Measurements from ENCODE around the gene OAS2.

OAS2 gene

DNA sequence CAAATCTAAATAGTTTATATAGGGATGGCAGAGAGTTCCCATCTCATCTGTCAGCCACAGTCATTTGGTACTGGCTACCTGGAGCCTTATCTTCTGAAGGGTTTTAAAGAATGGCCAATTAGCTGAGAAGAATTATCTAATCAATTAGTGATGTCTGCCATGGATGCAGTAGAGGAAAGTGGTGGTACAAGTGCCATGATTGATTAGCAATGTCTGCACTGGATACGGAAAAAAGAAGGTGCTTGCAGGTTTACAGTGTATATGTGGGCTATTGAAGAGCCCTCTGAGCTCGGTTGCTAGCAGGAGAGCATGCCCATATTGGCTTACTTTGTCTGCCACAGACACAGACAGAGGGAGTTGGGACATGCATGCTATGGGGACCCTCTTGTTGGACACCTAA lies 7.9 kb upstream of the OAS2 start:
- no peak overlapping the region for H3K27ac ChIP-seq (ENCODE audit: low read depth, low read length, poor library complexity, severe bottlenecking)
- no peaks in the 10 kb centered on the region for H3K79me2 ChIP-seq (ENCODE audit: insufficient read depth, low read length)
- H2AFZ ChIP-seq (ENCODE audit: low read length), result no peak overlapping the region
- H3K27me3 ChIP-seq (ENCODE audit: insufficient read depth, low read length), result no peaks in the 10 kb centered on the region
- no peaks in the 10 kb centered on the region for H4K20me1 ChIP-seq (ENCODE audit: insufficient read depth, low read length)
- TF ChIP-seq, protein P1, sequence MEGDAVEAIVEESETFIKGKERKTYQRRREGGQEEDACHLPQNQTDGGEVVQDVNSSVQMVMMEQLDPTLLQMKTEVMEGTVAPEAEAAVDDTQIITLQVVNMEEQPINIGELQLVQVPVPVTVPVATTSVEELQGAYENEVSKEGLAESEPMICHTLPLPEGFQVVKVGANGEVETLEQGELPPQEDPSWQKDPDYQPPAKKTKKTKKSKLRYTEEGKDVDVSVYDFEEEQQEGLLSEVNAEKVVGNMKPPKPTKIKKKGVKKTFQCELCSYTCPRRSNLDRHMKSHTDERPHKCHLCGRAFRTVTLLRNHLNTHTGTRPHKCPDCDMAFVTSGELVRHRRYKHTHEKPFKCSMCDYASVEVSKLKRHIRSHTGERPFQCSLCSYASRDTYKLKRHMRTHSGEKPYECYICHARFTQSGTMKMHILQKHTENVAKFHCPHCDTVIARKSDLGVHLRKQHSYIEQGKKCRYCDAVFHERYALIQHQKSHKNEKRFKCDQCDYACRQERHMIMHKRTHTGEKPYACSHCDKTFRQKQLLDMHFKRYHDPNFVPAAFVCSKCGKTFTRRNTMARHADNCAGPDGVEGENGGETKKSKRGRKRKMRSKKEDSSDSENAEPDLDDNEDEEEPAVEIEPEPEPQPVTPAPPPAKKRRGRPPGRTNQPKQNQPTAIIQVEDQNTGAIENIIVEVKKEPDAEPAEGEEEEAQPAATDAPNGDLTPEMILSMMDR (IDR thresholded peaks at IDR 0.05; ENCODE audit: low read length), result no peak
- H3F3A ChIP-seq (ENCODE audit: insufficient read depth, low read length), result no peaks in the 10 kb centered on the region
- no peaks in the 10 kb centered on the region for H3K9me2 ChIP-seq (ENCODE audit: low read depth, low read length)
- H3K36me3 ChIP-seq (ENCODE audit: insufficient read depth, low read length), result no peaks in the 10 kb centered on the region
- H3K4me3 ChIP-seq (ENCODE audit: low read depth, low read length, poor library complexity, severe bottlenecking), result no peak overlapping the region
- H3K9me3 ChIP-seq (ENCODE audit: low read length), result no peaks in the 10 kb centered on the region
- H3K4me2 ChIP-seq (ENCODE audit: low read length), result no peak overlapping the region
- no peaks in the 10 kb centered on the region for H3K4me1 ChIP-seq (ENCODE audit: insufficient read depth, low read length, severe bottlenecking)
- no peak overlapping the region for H3K9ac ChIP-seq (ENCODE audit: low read length)

DNA sequence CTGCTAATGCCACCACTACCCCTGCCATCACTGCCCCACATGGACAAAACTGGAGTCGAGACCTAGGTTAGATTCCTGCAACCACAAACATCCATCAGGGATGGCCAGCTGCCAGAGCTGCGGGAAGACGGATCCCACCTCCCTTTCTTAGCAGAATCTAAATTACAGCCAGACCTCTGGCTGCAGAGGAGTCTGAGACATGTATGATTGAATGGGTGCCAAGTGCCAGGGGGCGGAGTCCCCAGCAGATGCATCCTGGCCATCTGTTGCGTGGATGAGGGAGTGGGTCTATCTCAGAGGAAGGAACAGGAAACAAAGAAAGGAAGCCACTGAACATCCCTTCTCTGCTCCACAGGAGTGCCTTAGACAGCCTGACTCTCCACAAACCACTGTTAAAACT lies 7.1 kb upstream of the OAS2 start:
- no peak overlapping the region for H3K9ac ChIP-seq (ENCODE audit: low read length)
- H3K4me1 ChIP-seq (ENCODE audit: insufficient read depth, low read length, severe bottlenecking), result no peaks in the 10 kb centered on the region
- H3K4me2 ChIP-seq (ENCODE audit: low read length), result no peak overlapping the region
- no peak overlapping the region for H3K27ac ChIP-seq (ENCODE audit: low read depth, low read length, poor library complexity, severe bottlenecking)
- no peaks in the 10 kb centered on the region for H3K36me3 ChIP-seq (ENCODE audit: insufficient read depth, low read length)
- no peaks in the 10 kb centered on the region for H3K27me3 ChIP-seq (ENCODE audit: insufficient read depth, low read length)
- H2AFZ ChIP-seq (ENCODE audit: low read length), result no peak overlapping the region
- H4K20me1 ChIP-seq (ENCODE audit: insufficient read depth, low read length), result no peaks in the 10 kb centered on the region
- no peaks in the 10 kb centered on the region for H3K79me2 ChIP-seq (ENCODE audit: insufficient read depth, low read length)
- no peaks in the 10 kb centered on the region for H3K9me2 ChIP-seq (ENCODE audit: low read depth, low read length)
- TF ChIP-seq, protein P1 (IDR thresholded peaks at IDR 0.05; ENCODE audit: low read length), result no peak
- TF ChIP-seq EZH2 (IDR thresholded peaks at IDR 0.05; ENCODE audit: borderline replicate concordance, low read length), result no peak
- H3K4me3 ChIP-seq (ENCODE audit: low read depth, low read length, poor library complexity, severe bottlenecking), result no peak overlapping the region
- no peaks in the 10 kb centered on the region for H3F3A ChIP-seq (ENCODE audit: insufficient read depth, low read length)
- H3K9me3 ChIP-seq (ENCODE audit: low read length), result no peaks in the 10 kb centered on the region

DNA sequence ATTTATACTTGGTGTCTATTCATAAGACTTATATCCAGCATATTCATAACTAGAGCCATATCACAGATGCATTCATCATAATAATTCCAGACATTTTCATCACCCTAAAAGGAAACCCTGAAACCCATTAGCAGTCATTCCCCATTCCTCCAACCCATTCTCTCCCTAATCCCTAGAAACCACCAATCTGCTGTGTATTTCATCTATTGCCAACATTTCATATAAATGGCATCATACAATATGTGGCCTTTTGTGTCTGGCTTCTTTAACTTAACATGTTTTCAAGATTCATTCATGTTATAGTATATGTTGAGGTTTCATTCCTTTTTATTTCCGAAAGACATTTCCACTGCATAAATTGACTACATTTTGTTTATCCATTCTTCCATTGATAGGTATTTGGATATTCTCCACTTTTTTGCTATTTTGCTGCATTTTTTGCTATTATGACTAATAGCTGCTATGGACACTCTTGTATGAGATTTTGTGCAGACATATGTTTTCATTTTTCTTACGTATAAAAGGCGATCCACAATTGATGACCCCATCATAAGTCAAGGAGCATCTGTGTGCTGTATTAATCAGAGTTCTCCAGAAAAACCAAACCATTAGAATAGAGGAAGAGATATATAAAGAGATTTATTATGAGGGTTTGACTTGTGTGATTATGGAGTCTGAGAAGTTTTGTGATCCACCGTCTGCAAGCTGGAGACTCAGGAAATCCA lies 5.1 kb upstream of the OAS2 start:
- no peaks in the 10 kb centered on the region for H3K27me3 ChIP-seq (ENCODE audit: insufficient read depth, low read length)
- no peaks in the 10 kb centered on the region for H3K79me2 ChIP-seq (ENCODE audit: insufficient read depth, low read length)
- no peak overlapping the region for H2AFZ ChIP-seq (ENCODE audit: low read length)
- H3F3A ChIP-seq (ENCODE audit: insufficient read depth, low read length), result no peaks in the 10 kb centered on the region
- no peak for TF ChIP-seq EZH2 (IDR thresholded peaks at IDR 0.05; ENCODE audit: borderline replicate concordance, low read length)
- TF ChIP-seq, protein P1 (IDR thresholded peaks at IDR 0.05; ENCODE audit: low read length), result no peak
- no peaks in the 10 kb centered on the region for H3K9me3 ChIP-seq (ENCODE audit: low read length)
- no peak overlapping the region for H3K9ac ChIP-seq (ENCODE audit: low read length)
- no peaks in the 10 kb centered on the region for H4K20me1 ChIP-seq (ENCODE audit: insufficient read depth, low read length)
- no peaks in the 10 kb centered on the region for H3K9me2 ChIP-seq (ENCODE audit: low read depth, low read length)
- no peaks in the 10 kb centered on the region for H3K36me3 ChIP-seq (ENCODE audit: insufficient read depth, low read length)
- no peak overlapping the region for H3K4me2 ChIP-seq (ENCODE audit: low read length)
- H3K4me1 ChIP-seq (ENCODE audit: insufficient read depth, low read length, severe bottlenecking), result peaks cover 8% of the 10 kb centered on the region
- no peak overlapping the region for H3K27ac ChIP-seq (ENCODE audit: low read depth, low read length, poor library complexity, severe bottlenecking)
- H3K4me3 ChIP-seq (ENCODE audit: low read depth, low read length, poor library complexity, severe bottlenecking), result no peak overlapping the region

All from OCI-LY1 (cell line).